HG02642 (cell line): ENCODE data around the gene RCC1.
A peak's percentile ranks its signal among the peaks of the same experiment; 100 is the strongest.
"Not testable (repeated sequence)": the region's sequence is repeated elsewhere in the genome, so short reads cannot be mapped to it uniquely, and the experiment has no call there.

Source experiments
- ATAC-seq: cut with Tn5 transposase; IDR thresholded peaks from one replicate; pipeline ENCODE4 v1.9.1; 2021; ENCODE audit warnings: mild to moderate bottlenecking; ENCODE audit not compliant: unreplicated experiment, poor library complexity

The RCC1 gene

DNA sequence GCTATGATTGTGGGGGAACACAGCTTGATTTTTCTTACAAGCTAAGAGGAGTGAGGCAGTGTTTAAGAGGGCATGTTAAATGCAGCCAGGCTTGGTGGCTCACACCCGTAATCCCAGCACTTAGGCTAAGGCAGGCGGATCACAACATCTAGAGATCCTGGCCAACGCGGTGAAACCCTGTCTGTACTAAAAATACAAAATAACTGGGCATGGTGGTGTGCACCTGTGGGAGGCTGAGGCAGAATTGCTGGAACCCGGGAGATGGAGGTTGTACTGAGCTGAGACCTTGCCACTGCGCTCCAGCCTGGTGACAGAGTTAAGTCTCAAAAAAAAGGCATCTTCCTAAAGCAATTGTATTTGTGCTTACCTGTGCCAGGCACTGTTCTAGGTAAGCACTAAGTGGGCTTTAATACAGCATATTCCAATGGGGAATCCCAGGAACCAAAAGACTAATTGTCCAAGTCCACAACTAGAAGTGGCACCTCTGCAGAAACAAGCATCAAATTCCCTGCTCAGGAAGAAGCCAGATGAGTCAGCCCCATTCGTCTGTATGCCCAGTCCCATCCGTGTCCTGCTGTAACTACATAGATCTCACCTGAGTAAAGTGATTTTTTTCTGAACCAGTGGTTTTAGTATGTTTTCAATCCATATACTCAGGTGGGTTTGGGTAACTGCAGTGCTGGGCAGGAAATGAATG is 4.6 kb downstream of the RCC1 start:
- ATAC-seq: no peak

GRCh38 chr1:28510970-28511440 is 5.2 kb downstream of the RCC1 start:
- no peak for ATAC-seq

DNA sequence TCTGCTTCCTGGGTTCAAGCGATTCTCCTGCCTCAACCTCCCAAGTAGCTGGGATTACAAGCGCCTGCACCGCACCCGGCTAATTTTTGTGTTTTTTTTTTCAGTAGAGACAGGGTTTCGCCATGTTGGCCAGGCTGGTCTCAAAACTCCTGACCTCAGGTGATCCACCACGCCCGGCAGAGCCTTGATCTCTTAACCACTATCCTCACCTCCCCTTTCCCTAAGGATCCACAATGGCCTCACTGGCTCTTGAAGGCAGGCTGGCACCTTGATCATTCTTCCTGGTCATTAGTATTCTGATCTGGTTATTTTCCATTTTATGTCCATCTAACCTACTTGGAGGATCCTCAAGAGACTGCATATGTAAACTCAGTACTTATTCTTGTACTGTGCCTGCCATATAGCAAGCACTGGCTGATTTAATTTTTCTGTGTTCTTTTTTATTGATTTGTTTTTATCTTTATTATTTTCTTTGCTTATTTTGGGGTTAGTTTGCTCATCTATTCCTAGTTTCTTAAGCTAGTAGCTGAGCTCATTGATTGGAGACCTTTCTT is 6.3 kb downstream of the RCC1 start:
- no peak for ATAC-seq

- not testable (repeated sequence) for ATAC-seq
Measured at GRCh38 chr1:28514445-28514933, 8.6 kb downstream of the RCC1 start.

DNA sequence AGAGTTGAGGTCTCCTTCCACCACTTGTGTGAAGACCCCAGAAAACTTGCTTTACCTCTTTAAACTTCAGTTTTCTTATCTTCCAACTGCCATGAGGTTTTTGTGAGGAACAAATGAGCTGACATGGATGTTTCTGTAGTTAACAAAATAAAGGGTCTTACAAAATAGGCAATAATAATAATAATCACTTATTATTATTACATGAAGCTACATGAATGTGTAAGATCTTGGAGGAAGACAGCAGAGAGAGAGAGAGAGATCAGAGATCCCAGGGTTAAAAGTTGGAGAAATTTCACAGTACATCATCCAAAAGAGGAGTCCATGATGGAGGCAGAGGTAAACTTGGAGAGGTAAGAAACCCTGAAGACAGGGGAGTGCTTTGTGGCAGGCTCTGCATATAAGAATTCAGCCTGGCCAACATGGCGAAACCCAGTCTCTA is 10.7 kb downstream of the RCC1 start:
- no peak for ATAC-seq

DNA sequence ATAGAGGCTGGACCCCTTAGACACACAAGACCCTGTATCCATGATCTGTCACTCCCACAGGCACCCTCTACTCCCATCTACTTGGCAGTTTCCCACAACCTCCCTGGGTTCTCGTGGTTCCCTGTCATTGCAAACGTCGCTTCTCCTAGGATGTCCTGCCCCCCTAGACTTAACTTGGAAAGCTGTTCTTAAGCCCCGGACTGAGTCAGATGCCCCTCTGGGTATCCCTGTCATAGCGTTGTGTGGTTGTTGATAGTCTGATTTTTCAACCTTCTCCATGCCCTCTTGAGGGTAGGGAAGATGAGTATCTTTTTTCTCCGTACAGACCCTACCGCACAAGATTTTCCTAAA is 11.8 kb downstream of the RCC1 start:
- ATAC-seq: peak; percentile 10

DNA sequence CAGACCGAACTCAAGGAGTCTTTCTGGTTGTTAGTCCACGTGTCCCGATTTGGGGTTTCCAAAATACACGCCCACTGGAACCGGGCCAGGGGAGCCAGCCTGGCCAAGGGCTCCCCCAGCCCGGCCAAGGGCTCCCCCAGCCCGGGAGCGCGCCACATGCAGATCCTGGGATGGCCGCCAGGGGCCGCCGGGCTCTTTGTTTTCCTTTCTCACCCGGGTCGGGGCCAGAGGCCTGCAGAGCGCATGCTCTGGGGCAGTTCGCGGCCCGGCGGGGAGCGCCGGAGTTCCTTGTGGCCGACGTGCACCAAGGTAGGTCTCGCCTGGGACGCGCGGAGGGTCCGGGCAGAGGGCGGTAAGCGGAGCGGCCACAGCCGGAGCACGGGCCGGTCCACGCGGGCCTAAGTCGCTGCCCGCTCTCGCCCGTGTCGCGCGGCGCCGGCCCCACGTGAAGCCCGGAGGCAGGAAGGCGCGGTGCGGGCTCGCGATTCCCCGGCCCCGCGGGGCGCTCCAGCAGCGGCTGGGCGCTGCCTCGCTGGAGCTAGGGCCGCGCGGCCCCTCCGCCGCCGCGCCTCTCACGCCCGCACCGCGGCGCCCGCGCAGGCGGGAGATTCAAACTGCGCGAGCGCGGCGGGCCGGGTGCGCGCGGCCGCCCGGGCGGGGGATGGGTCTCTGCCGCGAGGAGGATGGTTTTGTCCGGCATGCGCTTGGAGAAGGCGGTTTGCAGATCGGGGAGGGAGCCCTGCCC is 12.3 kb downstream of the RCC1 start:
- peak; percentile 80 for ATAC-seq

DNA sequence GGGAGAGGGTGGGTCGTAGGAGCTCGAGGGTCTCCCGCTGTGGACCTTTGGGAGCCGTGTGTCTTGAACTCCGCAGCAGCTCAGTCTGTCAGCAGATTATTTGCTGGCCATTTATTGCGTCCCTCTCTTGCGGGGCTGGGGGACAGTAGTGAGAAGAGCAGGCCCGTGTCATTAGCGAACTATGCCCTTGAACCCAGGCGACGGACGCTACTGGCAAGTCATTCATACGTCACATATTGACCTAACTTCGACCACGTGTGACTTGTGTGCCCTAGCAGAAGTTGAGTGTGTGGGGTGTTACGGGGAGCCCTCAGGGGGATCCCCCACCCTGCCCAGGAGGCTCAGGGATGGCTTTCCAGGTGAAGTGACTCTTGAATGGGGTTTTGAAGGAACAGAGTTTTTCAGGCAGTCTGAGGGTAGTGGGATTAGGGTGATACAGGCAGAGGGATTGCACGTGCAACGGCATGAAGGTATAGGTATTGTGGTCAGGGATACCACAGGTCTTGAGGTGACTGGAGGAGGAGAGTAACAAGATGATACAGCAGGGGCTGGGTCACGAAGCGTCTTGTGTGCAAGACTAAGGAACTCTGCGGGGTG is 13.0 kb downstream of the RCC1 start:
- peak; percentile 15 for ATAC-seq

GRCh38 chr1:28519946-28520725 is 14.3 kb downstream of the RCC1 start:
- no peak for ATAC-seq

GRCh38 chr1:28520796-28521195 is 15.0 kb downstream of the RCC1 start:
- ATAC-seq: not testable (repeated sequence)

DNA sequence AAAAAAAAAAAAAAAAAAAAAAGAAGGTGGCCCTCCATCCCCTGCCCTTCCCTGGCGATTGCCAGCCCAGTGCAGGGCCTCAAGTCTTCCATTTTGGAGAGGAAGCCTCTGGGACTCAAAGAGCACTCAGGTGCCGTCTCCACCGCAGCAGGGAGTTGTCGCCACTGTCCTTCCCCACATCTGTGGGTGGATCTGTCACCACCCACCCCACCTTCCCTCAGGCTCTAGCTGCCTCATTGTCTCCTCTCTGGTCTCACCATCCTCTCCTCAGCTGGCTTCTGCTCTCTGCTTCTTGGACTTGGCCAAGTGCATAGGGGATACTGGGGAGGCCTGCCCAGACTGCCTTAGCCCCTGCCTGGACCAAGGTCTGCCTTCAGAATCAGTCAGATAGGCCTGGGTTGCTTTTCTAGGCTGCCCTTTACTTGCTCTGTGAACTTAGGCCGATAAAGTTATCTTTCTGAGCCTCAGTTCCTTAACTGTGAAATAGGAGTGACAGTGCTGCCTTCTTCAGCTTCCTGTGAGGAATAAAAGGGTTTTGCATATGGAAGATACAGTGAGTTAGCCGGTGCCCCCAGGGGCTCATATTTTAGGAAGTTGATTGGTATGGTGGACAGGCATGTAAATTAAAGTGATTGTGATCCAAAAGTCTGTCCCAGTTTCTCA is 15.8 kb downstream of the RCC1 start:
- ATAC-seq: no peak

DNA sequence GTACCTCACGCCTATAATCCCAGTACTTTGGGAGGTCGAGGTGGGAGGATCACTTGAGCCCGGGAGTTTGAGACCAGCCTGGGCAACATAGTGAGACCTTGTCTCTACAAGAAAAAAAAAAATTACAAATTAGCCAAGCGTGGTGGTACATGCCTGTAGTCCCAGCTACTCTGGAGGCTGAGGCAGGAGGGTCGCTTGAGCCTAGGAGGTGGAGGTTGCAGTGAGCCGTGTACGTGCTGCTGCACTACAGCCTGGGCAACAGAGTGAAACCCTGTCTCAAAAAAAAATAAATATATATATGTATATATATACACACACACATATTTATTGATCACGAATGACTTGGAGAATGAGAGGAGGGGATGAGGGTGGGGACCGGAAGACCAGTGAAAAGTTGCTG is 16.7 kb downstream of the RCC1 start:
- ATAC-seq: not testable (repeated sequence)

DNA sequence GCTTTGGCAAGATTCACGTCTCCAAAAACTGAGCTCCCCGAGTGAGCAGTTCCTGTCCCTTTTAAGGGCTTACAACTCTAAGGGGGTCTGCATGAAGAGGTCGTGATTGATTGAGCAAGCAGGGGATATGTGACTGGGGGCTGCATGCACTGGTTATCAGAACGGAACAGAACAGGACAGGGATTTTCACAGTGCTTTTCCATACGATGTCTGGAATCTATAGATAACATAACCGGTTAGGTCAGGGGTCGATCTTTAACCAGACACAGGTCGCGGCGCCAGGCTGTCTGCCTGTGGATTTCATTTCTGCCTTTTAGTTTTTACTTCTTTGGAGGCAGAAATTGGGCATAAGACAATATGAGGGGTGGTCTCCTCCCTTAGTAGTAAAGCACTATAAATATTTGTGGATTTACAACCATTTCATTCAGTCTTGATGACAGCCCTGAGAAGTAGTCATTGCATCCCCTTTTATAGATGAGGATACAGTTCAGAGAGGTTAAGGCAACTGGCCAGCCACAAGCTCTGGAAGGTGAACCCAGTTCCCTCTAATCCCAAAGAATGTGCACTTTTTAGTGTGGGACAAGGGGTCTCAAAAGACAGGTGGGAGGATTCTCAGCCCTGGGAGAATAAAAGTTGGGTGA is 19.3 kb downstream of the RCC1 start:
- not testable (repeated sequence) for ATAC-seq

DNA sequence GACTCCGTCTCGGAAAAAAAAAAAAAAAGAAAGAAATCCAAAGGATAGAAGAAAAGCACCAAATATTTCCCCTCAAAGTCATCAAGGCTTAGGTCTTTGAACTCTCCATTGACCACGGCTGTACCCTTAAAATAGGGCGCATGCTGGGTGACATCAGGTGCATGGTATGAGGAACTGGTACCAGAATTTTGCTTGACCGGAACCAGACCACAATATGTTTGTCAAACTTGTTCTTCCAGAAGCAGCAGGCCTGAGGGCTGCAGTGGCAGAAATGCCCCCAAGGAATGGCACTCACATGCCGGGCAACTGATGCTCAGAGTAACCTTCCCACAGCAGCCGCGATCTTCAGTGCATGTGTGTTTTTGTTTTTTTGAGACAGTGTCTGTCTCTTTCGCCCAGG is 21.0 kb downstream of the RCC1 start:
- ATAC-seq: no peak

- ATAC-seq: no peak
Measured at GRCh38 chr1:28530456-28530855, 24.6 kb downstream of the RCC1 start.

DNA sequence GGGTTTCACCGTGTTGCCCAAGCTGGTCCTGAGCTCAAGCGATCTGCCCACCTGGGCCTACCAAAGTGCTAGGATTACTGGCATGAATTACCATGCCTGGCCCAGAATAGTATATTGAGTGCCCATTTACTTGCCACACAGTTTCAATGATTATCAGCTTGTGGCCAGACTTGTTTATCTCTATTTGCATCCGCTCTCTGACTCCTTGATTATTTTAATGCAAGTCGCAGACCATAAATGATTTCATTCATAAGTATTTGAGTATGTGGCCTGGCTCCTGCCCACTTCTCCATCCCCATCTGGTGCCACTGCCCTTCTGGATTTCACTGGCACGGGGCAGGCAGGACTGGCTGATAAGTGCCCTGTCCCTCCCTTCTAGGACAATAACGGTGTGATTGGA is 28.8 kb downstream of the RCC1 start:
- no peak for ATAC-seq

DNA sequence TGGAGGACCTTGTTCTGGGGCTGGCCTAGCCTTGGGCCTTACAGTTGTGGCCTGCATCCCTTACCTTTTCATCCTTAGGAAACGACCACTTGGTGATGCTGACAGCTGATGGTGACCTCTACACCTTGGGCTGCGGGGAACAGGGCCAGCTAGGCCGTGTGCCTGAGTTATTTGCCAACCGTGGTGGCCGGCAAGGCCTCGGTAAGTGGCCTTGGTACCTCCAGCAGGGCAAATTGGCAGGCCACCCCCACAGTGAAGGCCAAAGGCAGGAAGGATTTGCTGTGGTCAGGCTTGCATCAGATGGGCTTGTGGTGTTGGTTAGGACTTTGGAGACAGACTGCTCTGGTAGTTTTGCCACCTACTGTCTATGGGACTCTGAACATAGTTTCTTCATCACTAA is 29.3 kb downstream of the RCC1 start:
- ATAC-seq: no peak

DNA sequence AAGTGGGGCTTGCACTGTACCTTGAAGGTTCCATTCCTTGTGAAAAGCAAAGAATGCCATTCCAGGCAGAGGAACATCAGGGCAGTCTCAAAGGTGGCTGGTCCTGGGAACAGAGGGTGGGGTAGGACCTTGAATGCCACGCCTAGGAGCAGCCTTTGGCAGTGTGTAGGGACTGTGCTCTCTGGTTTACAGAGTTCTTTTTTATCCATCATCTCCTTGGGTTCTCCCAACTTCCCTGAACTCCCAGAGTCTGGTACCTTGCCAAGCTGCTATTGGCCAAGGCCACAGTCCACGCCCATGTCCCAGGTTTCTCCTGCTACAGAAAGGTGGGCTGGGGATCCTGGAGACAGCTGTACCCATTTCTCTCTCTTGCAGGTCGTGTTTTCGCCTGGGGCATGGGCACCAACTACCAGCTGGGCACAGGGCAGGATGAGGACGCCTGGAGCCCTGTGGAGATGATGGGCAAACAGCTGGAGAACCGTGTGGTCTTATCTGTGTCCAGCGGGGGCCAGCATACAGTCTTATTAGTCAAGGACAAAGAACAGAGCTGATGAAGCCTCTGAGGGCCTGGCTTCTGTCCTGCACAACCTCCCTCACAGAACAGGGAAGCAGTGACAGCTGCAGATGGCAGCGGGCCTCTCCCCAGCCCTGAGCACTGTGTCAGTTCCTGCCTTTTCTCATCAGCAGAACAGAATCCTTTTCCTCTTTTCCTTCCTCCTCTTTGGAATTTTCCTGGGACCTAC is 31.8 kb downstream of the RCC1 start:
- no peak for ATAC-seq

DNA sequence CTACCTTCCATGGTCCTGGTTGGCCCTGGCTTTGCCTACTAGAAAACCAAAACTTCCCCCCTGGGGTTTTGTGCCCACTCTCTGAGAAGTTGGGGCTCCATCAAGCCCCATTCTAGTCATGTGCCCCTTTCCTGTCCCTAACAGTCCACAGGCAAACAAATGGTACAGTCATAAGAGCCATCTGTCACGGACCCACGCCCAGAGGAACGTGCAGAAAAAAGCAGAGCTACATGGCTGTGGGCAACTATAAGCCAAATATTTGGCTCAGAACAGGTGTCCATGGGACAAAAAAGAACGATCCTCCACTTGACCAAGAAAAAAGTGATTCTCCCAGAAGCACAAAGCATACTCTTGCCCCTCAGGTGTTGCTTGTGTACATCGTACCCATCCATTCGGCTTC is 32.4 kb downstream of the RCC1 start:
- no peak for ATAC-seq
